NCI-H1105 treated with DMSO at 0.1 percent for 48 hours (cell line): Measurements from ENCODE around the gene GCAT.

Experiments
- DNase-seq: peaks from one replicate; lab custom pipeline; 2025; lab: John Stamatoyannopoulos, UW

Gene GCAT

DNA sequence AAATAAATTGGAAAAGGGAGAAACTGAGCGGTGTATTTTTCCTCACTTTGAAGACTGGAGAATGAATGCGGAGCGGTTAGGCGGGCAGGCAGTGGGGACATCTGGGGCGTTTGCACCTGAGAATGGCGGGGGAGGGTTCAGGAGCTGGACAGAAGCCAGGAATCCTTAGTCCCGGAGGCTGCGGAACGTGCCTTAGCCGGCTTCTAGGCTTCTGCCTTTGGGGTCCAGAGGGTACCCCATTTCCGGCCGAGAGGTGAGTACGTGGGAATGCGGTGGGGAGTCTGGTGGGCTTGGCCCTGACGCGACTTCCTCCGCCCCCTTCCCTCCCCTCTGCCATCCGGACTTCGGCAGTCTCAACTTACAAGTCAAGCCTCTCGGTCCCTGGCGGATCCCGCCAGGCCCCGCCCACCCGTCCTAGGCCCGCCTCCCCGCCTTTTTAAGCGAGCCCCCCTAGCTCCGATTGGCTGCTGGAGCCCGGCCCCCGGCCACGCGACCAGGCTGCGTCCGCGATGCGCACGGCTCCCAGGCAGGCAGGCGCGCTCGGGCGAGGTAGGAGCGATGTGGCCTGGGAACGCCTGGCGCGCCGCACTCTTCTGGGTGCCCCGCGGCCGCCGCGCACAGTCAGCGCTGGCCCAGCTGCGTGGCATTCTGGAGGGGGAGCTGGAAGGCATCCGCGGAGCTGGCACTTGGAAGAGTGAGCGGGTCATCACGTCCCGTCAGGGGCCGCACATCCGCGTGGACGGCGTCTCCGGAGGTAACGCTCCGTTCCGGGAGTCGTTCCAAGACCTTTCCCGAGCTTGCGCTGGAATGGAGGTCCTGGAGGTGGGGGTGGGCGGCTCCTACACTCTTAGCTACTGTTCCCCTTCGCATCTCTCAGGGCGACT is at the start of gene GCAT:
GCAT (plus strand) TSS at position 525 of the 884 bp plus-strand sequence; CDS start at position 559, 34 bp downstream.
- peak; percentile 91 for DNase-seq

- no peak for DNase-seq
These were observed 49.0 kb upstream of the GCAT start for GRCh38 chr22:37758694-37759093.

GRCh38 chr22:37759281-37759680 is 48.5 kb upstream of the GCAT start:
- DNase-seq = no peak

DNA sequence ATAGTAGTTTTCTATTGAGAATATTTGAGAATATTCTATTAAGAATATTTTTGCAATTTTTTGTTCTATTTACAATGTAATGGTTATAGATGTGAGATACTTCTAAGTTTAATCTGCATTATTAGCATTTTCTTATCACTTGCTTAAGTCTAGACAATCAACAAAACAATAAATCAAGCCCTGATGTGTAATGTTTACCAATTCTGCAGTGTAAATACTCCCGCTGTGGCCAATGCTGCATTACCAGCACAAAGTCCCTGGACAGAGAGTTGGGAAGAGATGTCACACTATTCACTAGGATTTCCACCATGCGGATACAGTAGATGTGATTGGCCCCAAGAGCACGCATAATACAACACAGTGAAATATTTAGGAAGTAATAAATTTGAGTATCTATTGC is 47.6 kb upstream of the GCAT start:
- no peak for DNase-seq

DNA sequence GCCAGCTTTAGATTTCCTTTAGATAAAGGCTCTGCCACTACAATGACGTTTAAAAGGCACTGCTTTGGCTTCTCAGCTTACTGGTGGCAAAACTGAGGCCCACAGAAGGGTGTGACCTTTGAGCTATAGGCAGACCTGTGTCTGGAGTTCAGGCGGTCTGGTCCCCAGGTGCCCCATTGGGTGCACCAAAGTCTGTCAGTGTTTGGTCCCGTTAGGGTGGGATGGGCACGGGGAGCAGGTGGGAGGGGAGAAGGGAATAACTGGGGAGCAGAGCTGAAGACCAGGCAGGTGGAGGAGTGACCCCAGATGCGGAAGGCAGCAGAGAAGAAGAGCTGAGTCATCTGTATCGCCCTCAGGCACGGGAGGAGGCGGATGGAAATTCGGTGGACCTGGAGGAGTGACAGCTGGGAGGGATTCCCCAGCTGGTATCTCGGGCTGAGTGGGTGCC is 45.3 kb upstream of the GCAT start:
- no peak for DNase-seq

DNA sequence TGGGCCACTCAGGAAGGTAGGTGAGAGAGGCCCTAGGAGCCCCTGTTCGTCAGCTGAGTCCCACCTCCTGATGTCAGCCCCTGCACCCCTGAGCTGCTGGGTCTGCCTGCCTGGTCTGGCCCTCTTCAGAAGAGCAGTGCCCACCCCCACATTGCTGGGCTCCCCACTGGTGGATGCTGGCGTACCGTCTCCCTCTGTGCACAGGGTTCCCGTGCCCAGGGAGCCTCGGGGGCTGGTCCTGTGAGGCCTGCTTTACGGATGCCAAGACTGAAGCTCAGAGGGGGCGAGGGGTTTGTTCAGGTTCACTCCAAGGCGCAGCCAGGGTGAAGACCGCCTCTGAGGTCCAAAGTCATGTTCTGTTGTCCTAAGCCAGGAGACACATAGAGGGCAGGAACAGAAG is 44.7 kb upstream of the GCAT start:
- DNase-seq = no peak

GRCh38 chr22:37763652-37764051 is 44.1 kb upstream of the GCAT start:
- no peak for DNase-seq

DNA sequence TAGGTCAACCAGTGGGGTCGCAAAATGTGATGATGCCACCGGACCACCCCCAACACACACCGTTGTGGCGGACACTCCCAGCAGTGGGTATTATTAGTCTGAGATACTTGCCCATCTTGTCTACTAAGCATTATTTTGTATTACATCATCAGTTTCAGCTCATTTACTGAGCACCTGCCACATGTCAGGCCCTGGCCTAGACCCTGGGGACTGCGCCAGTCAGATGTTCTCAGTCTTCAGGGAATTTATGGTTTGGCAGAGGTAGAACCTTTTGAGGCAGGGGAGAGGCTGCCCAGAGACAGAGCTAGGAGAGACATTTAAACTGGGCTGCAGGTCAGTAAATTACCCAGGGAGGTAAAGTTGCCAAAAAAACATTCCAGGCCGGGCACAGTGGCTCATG is 43.1 kb upstream of the GCAT start:
- DNase-seq = no peak

DNA sequence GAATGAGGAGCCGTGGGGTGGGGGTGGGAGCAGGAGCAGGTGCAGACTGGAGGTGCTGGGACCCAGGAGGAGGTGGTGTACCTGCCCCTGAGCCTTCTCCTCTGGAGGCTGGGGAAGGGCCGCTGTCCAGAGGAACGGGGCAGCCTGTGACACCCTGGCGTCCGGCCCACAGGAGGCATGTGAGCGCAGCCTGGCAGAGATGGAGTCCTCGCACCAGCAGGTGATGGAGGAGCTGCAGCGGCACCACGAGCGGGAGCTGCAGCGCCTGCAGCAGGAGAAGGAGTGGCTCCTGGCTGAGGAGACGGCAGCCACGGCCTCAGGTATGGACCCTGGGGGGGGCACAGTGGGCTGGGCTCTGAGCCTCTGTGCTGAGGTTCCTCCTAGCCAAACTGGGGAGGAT is 42.2 kb upstream of the GCAT start:
- no peak for DNase-seq

DNA sequence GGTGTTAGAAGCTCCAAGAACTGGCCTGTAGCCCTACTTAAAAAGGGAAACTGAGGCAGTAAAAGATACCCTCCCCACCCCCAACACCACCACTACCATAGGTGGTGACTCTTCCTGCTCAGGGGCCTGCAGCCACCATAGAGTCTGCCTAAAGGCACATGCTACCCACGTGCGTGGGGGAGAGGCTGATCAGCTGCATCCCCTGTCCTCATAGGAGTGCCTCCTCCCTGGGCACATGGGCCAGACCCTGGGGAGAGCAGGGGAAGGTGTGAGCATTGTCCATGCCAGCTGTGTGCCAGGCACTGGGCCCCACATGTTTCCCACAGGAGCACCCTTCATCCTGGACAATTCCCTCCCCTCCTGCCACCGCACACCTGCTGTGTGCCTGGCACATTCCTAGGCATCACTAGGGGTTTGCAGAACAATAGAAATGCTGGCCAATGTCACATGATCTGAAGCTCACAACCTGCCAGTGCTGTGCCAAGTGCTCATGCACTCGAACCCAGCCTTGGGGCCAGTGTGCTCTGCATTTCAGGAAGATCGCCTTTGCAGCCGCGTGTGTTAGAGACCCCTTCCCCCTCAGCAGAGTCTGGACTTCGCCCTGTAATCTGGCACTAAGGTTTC is 41.7 kb upstream of the GCAT start:
- no peak for DNase-seq

DNA sequence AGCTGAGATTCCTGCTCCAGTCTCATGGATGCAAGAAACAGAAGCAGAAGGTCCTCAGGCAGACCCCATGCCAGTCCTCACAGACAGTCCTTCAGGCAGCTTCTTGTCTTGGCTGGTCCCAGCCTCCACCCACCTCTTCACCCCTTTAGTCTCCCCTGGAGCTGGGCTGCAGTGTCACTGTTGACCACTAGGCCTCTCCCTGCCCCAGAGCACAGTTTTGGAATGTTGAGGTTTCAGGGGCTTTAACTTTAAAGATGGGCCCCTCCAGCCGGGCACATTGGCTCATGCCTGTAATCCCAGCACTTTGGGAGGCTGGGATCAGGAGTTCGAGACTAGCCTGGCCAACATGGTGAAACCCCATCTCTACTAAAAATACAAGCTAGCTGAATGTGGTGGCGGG is 39.5 kb upstream of the GCAT start:
- DNase-seq = no peak

DNA sequence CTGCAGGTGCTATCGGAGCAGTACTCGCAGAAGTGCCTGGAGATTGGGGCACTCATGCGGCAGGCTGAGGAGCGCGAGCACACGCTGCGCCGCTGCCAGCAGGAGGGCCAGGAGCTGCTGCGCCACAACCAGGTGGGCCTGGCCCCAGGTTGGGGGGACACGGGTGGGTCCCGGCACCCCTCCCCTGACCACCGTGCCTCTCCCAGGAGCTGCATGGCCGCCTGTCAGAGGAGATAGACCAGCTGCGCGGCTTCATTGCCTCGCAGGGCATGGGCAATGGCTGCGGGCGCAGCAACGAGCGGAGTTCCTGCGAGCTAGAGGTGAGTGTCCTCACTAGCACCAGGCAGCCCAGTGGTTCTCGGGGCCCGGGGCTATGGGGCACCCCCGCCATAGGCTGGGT is 38.7 kb upstream of the GCAT start:
- DNase-seq = no peak

DNA sequence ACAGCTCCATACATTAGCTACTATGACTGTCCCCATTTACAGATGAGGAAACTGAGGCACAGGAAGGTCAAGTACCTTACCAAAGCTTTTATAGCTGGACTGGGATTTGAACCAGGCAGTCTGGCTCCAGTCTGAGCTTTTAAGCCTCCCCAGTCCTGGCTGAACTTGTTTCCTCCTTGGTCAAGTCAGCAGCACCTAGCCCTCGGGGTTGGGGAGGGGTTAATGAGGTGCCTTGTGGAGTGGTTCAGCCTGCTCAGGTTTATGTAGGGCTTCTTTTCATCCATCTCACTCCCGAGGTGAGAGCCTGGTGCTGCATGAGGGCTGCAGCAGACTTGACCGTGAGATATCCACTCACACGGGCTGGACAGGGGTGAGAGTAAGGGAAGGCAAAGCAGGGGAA is 36.7 kb upstream of the GCAT start:
- DNase-seq = no peak

DNA sequence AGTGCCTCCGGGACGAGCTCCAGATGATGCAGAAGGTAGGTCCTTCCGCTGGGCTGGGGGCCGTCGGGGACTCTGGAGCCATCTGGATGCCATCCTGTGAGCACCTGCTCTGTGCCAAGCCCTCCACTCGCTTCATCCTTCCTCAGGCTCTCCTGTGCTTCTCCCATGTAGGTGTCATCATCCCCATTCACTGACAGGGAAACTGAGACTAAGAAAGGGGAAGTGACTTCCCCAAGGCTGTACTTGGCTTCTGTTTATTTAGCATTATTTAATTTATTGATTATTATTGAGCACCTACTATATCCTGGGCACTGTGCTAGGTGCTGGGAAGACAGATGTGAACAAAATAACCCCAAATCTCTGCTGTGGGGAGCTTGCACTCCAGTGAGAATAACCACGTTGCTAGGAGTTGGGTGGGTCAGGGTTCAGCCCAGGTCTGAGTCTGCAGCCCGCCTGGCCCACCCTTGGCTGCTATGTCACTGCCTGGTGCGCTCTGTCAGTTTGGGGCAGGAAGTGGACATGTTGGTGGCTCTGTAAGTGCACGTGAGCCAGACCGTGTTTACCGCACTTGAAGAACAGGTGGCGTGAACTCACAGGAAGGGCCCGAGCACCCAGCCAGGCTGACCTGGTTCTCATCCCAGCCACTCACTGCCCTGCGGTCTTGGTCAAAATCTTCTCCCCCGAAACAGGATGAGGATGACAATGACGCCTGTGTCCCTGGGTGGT is 35.9 kb upstream of the GCAT start:
- DNase-seq = no peak

DNA sequence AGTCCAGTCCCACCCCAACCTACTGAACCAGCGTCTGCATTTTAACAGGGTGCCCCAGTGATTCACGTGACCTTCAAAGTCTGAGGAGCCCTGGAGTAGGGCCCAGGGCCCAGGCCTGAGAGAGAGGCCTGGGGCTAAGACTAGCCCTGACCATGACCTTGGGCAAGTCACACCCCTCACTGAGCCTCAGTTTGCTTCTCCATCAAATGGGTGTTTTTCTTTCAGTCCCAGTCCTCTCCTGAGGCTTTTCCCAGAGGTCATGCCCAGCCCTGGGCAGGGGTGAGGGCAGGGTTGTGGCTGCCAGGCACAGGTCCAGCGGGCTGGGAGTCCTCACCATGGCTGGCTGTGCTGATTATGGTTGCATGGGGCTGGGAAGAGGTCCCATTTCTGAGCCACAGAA is 33.0 kb upstream of the GCAT start:
- DNase-seq = no peak

DNA sequence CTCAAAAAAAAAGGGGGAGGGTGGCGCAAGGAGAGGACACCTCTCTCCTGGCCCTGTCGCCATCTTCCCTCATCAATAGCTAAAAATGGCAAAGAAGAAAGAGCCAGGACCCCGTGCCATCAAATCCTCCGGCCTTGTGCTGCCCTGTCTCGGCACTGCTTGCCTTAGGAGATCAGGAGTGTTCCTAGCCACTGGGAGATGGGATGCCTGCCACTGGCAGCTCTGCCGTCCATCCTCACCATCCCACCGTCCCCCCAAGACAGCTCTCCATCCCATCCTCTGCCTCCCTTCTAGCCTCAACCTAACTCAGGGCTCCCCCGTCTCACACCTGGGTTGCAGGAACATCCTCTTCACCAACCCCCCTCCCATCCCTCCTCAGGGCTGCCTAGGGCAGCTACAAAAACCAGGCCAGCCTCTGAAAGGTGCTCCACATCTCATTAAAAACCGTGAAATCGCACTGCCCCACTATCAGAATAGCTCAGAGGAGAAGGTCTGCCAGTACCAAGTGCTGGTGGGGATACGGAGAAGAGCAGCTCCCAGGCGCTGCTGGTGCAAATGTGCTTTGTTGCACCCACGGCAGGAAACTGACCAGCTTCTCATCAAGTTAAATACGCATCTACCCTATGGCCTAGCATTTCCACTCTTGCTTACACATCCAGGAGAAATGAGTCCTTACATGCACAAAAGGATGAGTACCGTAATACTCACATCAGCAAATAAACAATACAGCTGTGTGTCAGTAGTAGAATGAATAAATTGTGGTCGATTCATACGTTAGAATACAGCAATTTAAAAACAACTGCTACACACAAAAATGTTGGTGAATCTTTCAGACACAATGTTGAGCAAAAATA is 31.7 kb upstream of the GCAT start:
- no peak for DNase-seq

- DNase-seq = no peak
These were observed 31.1 kb upstream of the GCAT start for GRCh38 chr22:37776639-37777005.

- DNase-seq = peak; percentile 14
These were observed 30.5 kb upstream of the GCAT start for GRCh38 chr22:37777122-37777687.

- DNase-seq = no peak
These were observed 29.2 kb upstream of the GCAT start for GRCh38 chr22:37778370-37779009.

DNA sequence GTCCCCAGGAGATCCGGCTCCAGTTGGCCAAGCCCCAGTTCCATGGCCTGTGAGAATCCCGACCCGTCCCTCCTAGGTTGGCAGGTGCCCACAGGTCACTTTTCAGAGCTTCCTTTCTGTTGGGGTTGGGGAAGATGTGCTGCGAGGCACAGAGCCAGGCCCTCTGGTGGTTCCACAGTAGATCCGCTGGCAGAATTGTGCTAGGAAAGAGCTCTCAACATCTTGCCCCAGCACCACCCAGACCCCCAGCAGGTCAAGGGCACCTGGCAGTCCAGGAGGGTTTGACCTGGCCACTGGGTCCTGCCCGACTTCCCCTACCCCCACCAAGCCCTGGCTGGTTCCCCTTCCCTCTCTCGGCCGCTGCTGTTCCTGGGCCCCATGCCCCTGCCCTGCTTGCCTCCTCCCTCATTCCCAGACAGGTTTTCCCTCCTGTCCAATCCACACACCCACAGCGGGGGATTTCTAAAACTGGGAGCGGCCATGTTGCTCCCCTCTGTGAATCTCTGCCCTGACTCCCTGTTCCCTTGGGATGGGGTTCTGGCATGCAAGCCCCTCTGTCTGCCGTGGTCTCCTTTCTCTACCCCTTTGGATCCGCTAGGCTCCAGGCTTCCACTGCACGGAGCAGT is 26.2 kb upstream of the GCAT start:
- no peak for DNase-seq
